GM12878 (cell line): ENCODE data around the gene ZNF335. TPM values are rescaled to one million over a fixed set of nuclear protein-coding genes. Genes with fewer than 3 reads are reported as not detected.
A peak's percentile ranks its signal among the peaks of the same experiment; 100 is the strongest.

Experiments used
- BHLHE40 ChIP-seq, 2 experiments: fragments of 450-650 bp in 1 of 2; IDR thresholded peaks; 2 replicates each; pipeline ENCODE4 v1.6.1; 2011 to 2017; ENCODE audit warnings: low read depth in 2 of 2, borderline replicate concordance in 1 of 2, improper control_type of control experiment in 1 of 2, low read length in 1 of 2, mild to moderate bottlenecking in 1 of 2
- BMI1 ChIP-seq: fragments of 450-650 bp; IDR thresholded peaks from 2 replicates; pipeline ENCODE4 v1.6.1; 2016; ENCODE audit warnings: mild to moderate bottlenecking, moderate library complexity, borderline replicate concordance
- CEBPZ ChIP-seq: fragments of 150-350 bp; IDR thresholded peaks from 2 replicates; pipeline ENCODE4 v1.6.1; 2016; ENCODE audit warnings: low read depth, low read length
- CREB1 ChIP-seq: IDR thresholded peaks from 2 replicates; pipeline ENCODE4 v1.6.1; 2012; ENCODE audit warnings: low read depth, mild to moderate bottlenecking, inconsistent platforms
- E2F8 ChIP-seq: fragments of 450-650 bp; IDR thresholded peaks from 2 replicates; pipeline ENCODE4 v1.6.1; 2018; ENCODE audit warnings: mild to moderate bottlenecking, low read depth, moderate library complexity; ENCODE audit not compliant: partially characterized antibody
- EZH2 ChIP-seq: IDR thresholded peaks from 2 replicates; pipeline ENCODE4 v1.6.1; 2012; ENCODE audit warnings: low read depth, mild to moderate bottlenecking, control low read depth, inconsistent platforms, low read length, borderline replicate concordance; ENCODE audit not compliant: control insufficient read depth
- FOXM1 ChIP-seq: IDR thresholded peaks from 2 replicates; pipeline ENCODE4 v1.6.1; 2012; ENCODE audit warnings: low read depth, mild to moderate bottlenecking, inconsistent platforms, low read length, moderate library complexity
- HDGF ChIP-seq: fragments of 450-650 bp; IDR thresholded peaks from 2 replicates; pipeline ENCODE4 v1.6.1; 2016; ENCODE audit warnings: antibody characterized with exemption
- MTA3 ChIP-seq: IDR thresholded peaks from 2 replicates; pipeline ENCODE4 v1.6.1; 2012; ENCODE audit warnings: low read length, inconsistent platforms, borderline replicate concordance
- NBN ChIP-seq: fragments of 450-650 bp; IDR thresholded peaks from 2 replicates; pipeline ENCODE4 v1.6.1; 2016
- PKNOX1 ChIP-seq: fragments of 450-650 bp; IDR thresholded peaks from 2 replicates; pipeline ENCODE4 v1.6.1; 2016; ENCODE audit warnings: mild to moderate bottlenecking
- POU2F2 ChIP-seq: IDR thresholded peaks from 3 replicates; pipeline ENCODE4 v1.6.1; 2011; ENCODE audit warnings: low read depth, mild to moderate bottlenecking, low read length, borderline replicate concordance
- RB1 ChIP-seq: fragments of 450-650 bp; formaldehyde crosslinking; IDR thresholded peaks from 2 replicates; pipeline ENCODE4 v1.6.1; 2017; ENCODE audit warnings: mild to moderate bottlenecking, borderline replicate concordance
- RELA ChIP-seq: fragments of 450-650 bp; IDR thresholded peaks from 2 replicates; pipeline ENCODE4 v1.8.0; 2014; ENCODE audit warnings: borderline replicate concordance; ENCODE audit not compliant: partially characterized antibody
- SPI1 ChIP-seq: IDR thresholded peaks from 2 replicates; pipeline ENCODE4 v1.6.1; 2011; ENCODE audit warnings: low read depth, mild to moderate bottlenecking, low read length, moderate library complexity, borderline replicate concordance; ENCODE audit not compliant: insufficient read depth
- SREBF1 ChIP-seq: IDR thresholded peaks from 2 replicates; pipeline ENCODE4 v1.6.1; 2012; ENCODE audit warnings: mild to moderate bottlenecking, low read length
- STAT1 ChIP-seq: fragments of 450-650 bp; conservative IDR thresholded peaks from 2 replicates; pipeline ENCODE4 v1.6.1; 2014; ENCODE audit warnings: antibody characterized with exemption, mild to moderate bottlenecking
- TCF12 ChIP-seq: IDR thresholded peaks from 2 replicates; pipeline ENCODE4 v1.6.1; 2011; ENCODE audit warnings: low read depth, mild to moderate bottlenecking, low read length
- ZBED1 ChIP-seq: IDR thresholded peaks from 2 replicates; pipeline ENCODE4 v1.6.1; 2016; ENCODE audit warnings: borderline replicate concordance
- ZBTB11 ChIP-seq: fragments of 450-650 bp; formaldehyde crosslinking; IDR thresholded peaks from 2 replicates; pipeline ENCODE4 v1.5.0; 2022; ENCODE audit warnings: mild to moderate bottlenecking, missing genetic modification characterization
- polyA plus RNA-seq, 11 experiments: library from polyadenylated mRNA; depleted of rRNA in 4 of 11; unstranded in 6 of 11; stranded (reverse) in 5 of 11; fragments of >200 nt; fragmentation: Nextera tagmentation in 4 of 11; fragmentation: Illumina TruSeq in 1 of 11; extraction: Ambion mirVana in 4 of 11; extraction: Trizol in 1 of 11; gene quantifications; 1 replicate in 1 of 11; 2 replicates in 10 of 11; pipeline versions ENCODE4 v1.2.1 to v1.2.3, GENCODE V29; 2011 to 2016; ENCODE audit warnings: inconsistent platforms in 2 of 11, missing spikeins in 2 of 11, low read depth in 1 of 11
- total RNA-seq, 4 experiments: library from RNA; depleted of rRNA in 3 of 4; stranded (reverse); fragments of >200 nt in 3 of 4; fragmentation: Illumina TruSeq in 1 of 4; extraction: Trizol in 1 of 4; gene quantifications; 2 replicates each; pipeline versions ENCODE4 v1.2.1 to v1.2.3, GENCODE V29; 2013 to 2021

Gene ZNF335
- total and polyA plus RNA-seq, 10 of the 15 experiments (the other 5 are each of a cell fraction or from before 2014, with no cell fraction given) = 0.74 to 30.1 (median 14.5) TPM

- peak; percentile 28; the same call in 1 of the 2 replicates for TF ChIP-seq MTA3
- no peak for TF ChIP-seq FOXM1
- TF ChIP-seq POU2F2 = no peak
- TF ChIP-seq ZBTB11 (CRISPR knock-in tag) = no peak
- TF ChIP-seq HDGF = no peak
- no peak for TF ChIP-seq PKNOX1
- no peak for TF ChIP-seq EZH2
- TF ChIP-seq CEBPZ = no peak
- no peak for TF ChIP-seq NBN
- no peak for TF ChIP-seq TCF12
- 0 out of 2 replicates have a peak, but pooled peaks have one; percentile 2 for TF ChIP-seq CREB1
- no peak for TF ChIP-seq STAT1
- TF ChIP-seq RELA = no peak
- TF ChIP-seq RB1 = no peak
- no peak for TF ChIP-seq SPI1
- no peak for TF ChIP-seq BHLHE40 (IDR thresholded peaks at IDR 0.05; ENCODE audit: borderline replicate concordance in 1 of 2, low read depth in 2 of 2, low read length in 1 of 2)
- no peak for TF ChIP-seq ZBED1
- no peak for TF ChIP-seq SREBF1
- TF ChIP-seq E2F8 = no peak
- TF ChIP-seq BMI1 = no peak
Observed at GRCh38 chr20:45949542-45950329, 22.3 kb downstream of the ZNF335 start (continued).
